Activated B cell treated with CpG ODN at 0.5 μM for 24 hours (primary cell): Measurements from ENCODE around the gene ARV1. TPM values are rescaled to one million over a fixed set of nuclear protein-coding genes. Genes with fewer than 3 reads are reported as not detected.

ENCODE experiments used
- ATAC-seq: fragments of 200-7000 bp; cut with Tn5 transposase; one replicate; pipeline ENCODE4 v1.10.0; 2021; ENCODE audit warnings: low read depth, mild to moderate bottlenecking, moderate library complexity
- CTCF ChIA-PET: fragments of 350-600 bp; sonication (Branson Sonifier 250); formaldehyde crosslinking; loops from one replicate; lab custom pipeline; 2021; ENCODE audit warnings: antibody characterized with exemption; lab: Charles Lee
- POLR2A ChIA-PET: fragments of 350-600 bp; sonication (Branson Sonifier 250); formaldehyde crosslinking; loops from one replicate; lab custom pipeline; 2021; ENCODE audit warnings: antibody characterized with exemption; lab: Charles Lee
- DNase-seq: peaks from one replicate; pipeline ENCODE4 v3.0.0; 2022
- H3K27ac Mint-ChIP-seq: one replicate; pipeline ENCODE4 v1.8.0; 2020; ENCODE audit warnings: mixed read lengths
- H3K27me3 Mint-ChIP-seq: one replicate; pipeline ENCODE4 v1.8.0; 2021; ENCODE audit warnings: mixed read lengths
- H3K36me3 Mint-ChIP-seq: one replicate; pipeline ENCODE4 v1.8.0; 2021; ENCODE audit warnings: low read depth, mixed read lengths
- H3K4me1 Mint-ChIP-seq: one replicate; pipeline ENCODE4 v1.8.0; 2021; ENCODE audit warnings: mixed read lengths
- H3K4me3 Mint-ChIP-seq: one replicate; pipeline ENCODE4 v1.8.0; 2020; ENCODE audit warnings: mild to moderate bottlenecking, mixed read lengths
- H3K9me3 Mint-ChIP-seq: one replicate; pipeline ENCODE4 v1.8.0; 2020; ENCODE audit warnings: mixed read lengths
- CTCF ChIP-seq: fragments of 200-600 bp; IDR thresholded peaks from one replicate; pipeline ENCODE4 v1.8.0; 2022; ENCODE audit warnings: antibody characterized with exemption, mild to moderate bottlenecking
- intact Hi-C: fragments of 100-400 bp; cut with micrococcal nuclease; formaldehyde crosslinking; loops from one replicate; pipeline ENCODE4 v1.15.1; 2024
- total RNA-seq: library from RNA; stranded (reverse); gene quantifications from 2 replicates; pipeline ENCODE4 v1.2.3, GENCODE V29; 2022

Gene ARV1
- total RNA-seq, 1 donor from 2014 or later: 13.7 TPM

- H3K4me3 Mint-ChIP-seq: no peak overlapping the region
- ChIA-PET POLR2A (no interaction called here), CTCF (no interaction called here)
- H3K27me3 Mint-ChIP-seq: peaks cover 10% of the 10 kb centered on the region
- no peak overlapping the region for H3K27ac Mint-ChIP-seq
- peaks cover 4% of the 10 kb centered on the region for H3K9me3 Mint-ChIP-seq
- H3K4me1 Mint-ChIP-seq: peaks cover 17% of the 10 kb centered on the region
- TF ChIP-seq CTCF: no peak
- ATAC-seq: no peak
- intact Hi-C loops: no loop called here
- no peaks in the 10 kb centered on the region for H3K36me3 Mint-ChIP-seq
- no peak for DNase-seq
Measured at GRCh38 chr1:231049121-231049979, 70.5 kb downstream of the ARV1 start.

Other genes starting within 250 kb of the ARV1 start
- gene CAPN9, start 231.7 kb upstream of the ARV1 start, total RNA-seq: not detected in 2 replicates
- 3.5 and 3.9 TPM in 2 replicates for gene C1orf198, start 110.6 kb upstream of the ARV1 start, total RNA-seq
- gene TTC13, start 233 bp upstream of the ARV1 start, total RNA-seq: 30.9 and 35.4 TPM in 2 replicates
- gene FAM89A, start 61.2 kb downstream of the ARV1 start, total RNA-seq: 5.2 and 5.3 TPM in 2 replicates
- not detected in 2 replicates for gene TRIM67, start 183.0 kb downstream of the ARV1 start, total RNA-seq